WTC11 (cell line): ENCODE measurements around the gene CSE1L. TPM values are rescaled to one million over a fixed set of nuclear protein-coding genes. Genes with fewer than 3 reads are reported as not detected.
A peak's percentile ranks its signal among the peaks of the same experiment; 100 is the strongest.

Experiments used
- ATAC-seq: fragments of 200-7000 bp; cut with Tn5 transposase; 2 replicates; pipeline ENCODE4 v1.10.0; 2021; ENCODE audit warnings: mild to moderate bottlenecking, moderate library complexity
- CTCF ChIA-PET: fragments of 300-600 bp; sonication (Branson Sonifier 250); formaldehyde crosslinking; loops from one replicate; lab custom pipeline; 2021; ENCODE audit warnings: antibody characterized with exemption; lab: Charles Lee
- POLR2A ChIA-PET: fragments of 350-600 bp; sonication (Branson Sonifier 250); formaldehyde crosslinking; loops from one replicate; lab custom pipeline; 2021; ENCODE audit warnings: antibody characterized with exemption; lab: Charles Lee
- DNase-seq: peaks from one replicate; pipeline ENCODE4 v3.0.0; 2021; ENCODE audit warnings: low spot score
- H3K27ac Mint-ChIP-seq: 2 replicates; pipeline ENCODE4 v1.8.0; 2021; ENCODE audit warnings: mixed read lengths
- H3K27me3 Mint-ChIP-seq: 2 replicates; pipeline ENCODE4 v1.8.0; 2021; ENCODE audit warnings: low read depth, mild to moderate bottlenecking, moderate library complexity, mixed read lengths
- H3K36me3 Mint-ChIP-seq: 2 replicates; pipeline ENCODE4 v1.8.0; 2021; ENCODE audit warnings: mixed read lengths
- H3K4me1 Mint-ChIP-seq: 2 replicates; pipeline ENCODE4 v1.8.0; 2022; ENCODE audit warnings: mixed read lengths
- H3K4me3 Mint-ChIP-seq: 2 replicates; pipeline ENCODE4 v1.8.0; 2021; ENCODE audit warnings: mild to moderate bottlenecking, moderate library complexity, mixed read lengths
- H3K9me3 Mint-ChIP-seq: 2 replicates; pipeline ENCODE4 v1.8.0; 2021; ENCODE audit warnings: mixed read lengths
- ARID4B ChIP-seq: sonication (generic); formaldehyde crosslinking; IDR thresholded peaks from 2 replicates; pipeline ENCODE4 v1.8.0; 2023; ENCODE audit warnings: missing genetic modification reagents, mild to moderate bottlenecking, borderline replicate concordance
- CREM ChIP-seq: sonication (generic); formaldehyde crosslinking; IDR thresholded peaks from 2 replicates; pipeline ENCODE4 v1.8.1; 2022; ENCODE audit warnings: mild to moderate bottlenecking, missing genetic modification reagents, moderate library complexity
- CTCF ChIP-seq: fragments of 200-600 bp; IDR thresholded peaks from 2 replicates; pipeline ENCODE4 v1.8.0; 2022; ENCODE audit warnings: antibody characterized with exemption
- IRF1 ChIP-seq: sonication (generic); formaldehyde crosslinking; IDR thresholded peaks from 2 replicates; pipeline ENCODE4 v1.8.0; 2023; ENCODE audit warnings: missing genetic modification reagents
- MAX ChIP-seq: sonication (generic); formaldehyde crosslinking; IDR thresholded peaks from 2 replicates; pipeline ENCODE4 v1.8.0; 2022; ENCODE audit warnings: mild to moderate bottlenecking, missing genetic modification reagents
- NFATC4 ChIP-seq: fragments of 250-450 bp; sonication (Bioruptor Pico); IDR thresholded peaks from 2 replicates; pipeline ENCODE4 v1.9.0; 2021; ENCODE audit warnings: mild to moderate bottlenecking
- NFYB ChIP-seq: sonication (generic); formaldehyde crosslinking; conservative IDR thresholded peaks from 2 replicates; pipeline ENCODE4 v1.8.0; 2022; ENCODE audit warnings: low read depth, missing genetic modification reagents
- PREB ChIP-seq: sonication (generic); formaldehyde crosslinking; IDR thresholded peaks from 2 replicates; pipeline ENCODE4 v1.8.1; 2022; ENCODE audit warnings: mild to moderate bottlenecking, missing genetic modification reagents, moderate library complexity, borderline replicate concordance
- PRRX2 ChIP-seq: fragments of 250-450 bp; sonication (Bioruptor Pico); IDR thresholded peaks from 2 replicates; pipeline ENCODE4 v1.8.0; 2021; ENCODE audit warnings: mild to moderate bottlenecking
- TCF7 ChIP-seq: sonication (generic); formaldehyde crosslinking; IDR thresholded peaks from 2 replicates; pipeline ENCODE4 v1.8.0; 2022; ENCODE audit warnings: mild to moderate bottlenecking, low read depth, missing genetic modification reagents, moderate library complexity
- TEAD4 ChIP-seq: sonication (generic); formaldehyde crosslinking; IDR thresholded peaks from 2 replicates; pipeline ENCODE4 v1.8.0; 2022; ENCODE audit warnings: mild to moderate bottlenecking, missing genetic modification reagents
- ZNF138 ChIP-seq: sonication (generic); formaldehyde crosslinking; conservative IDR thresholded peaks from 2 replicates; pipeline ENCODE4 v1.8.1; 2022; ENCODE audit warnings: mild to moderate bottlenecking, moderate library complexity, missing genetic modification reagents
- ZNF263 ChIP-seq: sonication (generic); formaldehyde crosslinking; IDR thresholded peaks from 2 replicates; pipeline ENCODE4 v1.8.1; 2022; ENCODE audit warnings: low read depth, mild to moderate bottlenecking, moderate library complexity, missing genetic modification reagents
- total RNA-seq: library from RNA; stranded (reverse); gene quantifications from 3 replicates; pipeline ENCODE4 v1.2.3, GENCODE V29; 2021
- TF ChIP-seq, protein P1 (sequence below): sonication (generic); formaldehyde crosslinking; IDR thresholded peaks from 2 replicates; pipeline ENCODE4 v1.8.1; 2023; ENCODE audit warnings: mild to moderate bottlenecking, moderate library complexity, missing genetic modification reagents
- TF ChIP-seq, protein P2 (sequence below): sonication (generic); formaldehyde crosslinking; IDR thresholded peaks from 2 replicates; pipeline ENCODE4 v1.8.1; 2022; ENCODE audit warnings: missing genetic modification reagents, borderline replicate concordance

Gene CSE1L
- total RNA-seq, 1 experiment from 2014 or later = 192 TPM

DNA sequence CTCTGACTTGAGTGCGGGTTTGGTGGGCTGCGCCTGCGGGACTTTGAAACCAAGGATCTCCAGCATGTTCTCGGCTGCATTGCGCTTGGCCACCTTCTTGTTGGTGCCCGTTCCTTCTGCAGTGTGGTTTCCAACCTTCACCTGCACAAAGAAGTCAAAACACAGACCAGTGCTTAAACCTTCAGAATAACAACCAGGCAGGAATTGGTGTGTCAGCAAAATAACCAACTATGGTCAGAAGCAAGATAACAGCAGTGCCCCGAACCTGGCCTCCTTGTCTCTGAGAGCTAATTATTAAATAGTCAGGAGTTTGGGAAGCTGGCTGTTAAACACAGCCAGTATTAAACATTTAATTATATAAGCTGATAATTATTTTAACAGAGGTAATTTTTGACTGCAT, 73.9 kb downstream of the CSE1L start (continued):
- TF ChIP-seq PRRX2 (CRISPR knock-in tag) (no peak), IRF1 (no peak), TEAD4 (no peak)
- TF ChIP-seq, protein P1, sequence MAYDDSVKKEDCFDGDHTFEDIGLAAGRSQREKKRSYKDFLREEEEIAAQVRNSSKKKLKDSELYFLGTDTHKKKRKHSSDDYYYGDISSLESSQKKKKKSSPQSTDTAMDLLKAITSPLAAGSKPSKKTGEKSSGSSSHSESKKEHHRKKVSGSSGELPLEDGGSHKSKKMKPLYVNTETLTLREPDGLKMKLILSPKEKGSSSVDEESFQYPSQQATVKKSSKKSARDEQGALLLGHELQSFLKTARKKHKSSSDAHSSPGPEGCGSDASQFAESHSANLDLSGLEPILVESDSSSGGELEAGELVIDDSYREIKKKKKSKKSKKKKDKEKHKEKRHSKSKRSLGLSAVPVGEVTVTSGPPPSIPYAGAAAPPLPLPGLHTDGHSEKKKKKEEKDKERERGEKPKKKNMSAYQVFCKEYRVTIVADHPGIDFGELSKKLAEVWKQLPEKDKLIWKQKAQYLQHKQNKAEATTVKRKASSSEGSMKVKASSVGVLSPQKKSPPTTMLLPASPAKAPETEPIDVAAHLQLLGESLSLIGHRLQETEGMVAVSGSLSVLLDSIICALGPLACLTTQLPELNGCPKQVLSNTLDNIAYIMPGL (CRISPR knock-in tag) = no peak
- TF ChIP-seq, all 79 proteins: peak for 0

- no peak overlapping the region for H3K4me3 Mint-ChIP-seq
- H3K9me3 Mint-ChIP-seq = no peaks in the 10 kb centered on the region
- H3K27me3 Mint-ChIP-seq = no peaks in the 10 kb centered on the region
- ATAC-seq = no peak
- no peaks in the 10 kb centered on the region for H3K4me1 Mint-ChIP-seq
- TF ChIP-seq, protein P2, sequence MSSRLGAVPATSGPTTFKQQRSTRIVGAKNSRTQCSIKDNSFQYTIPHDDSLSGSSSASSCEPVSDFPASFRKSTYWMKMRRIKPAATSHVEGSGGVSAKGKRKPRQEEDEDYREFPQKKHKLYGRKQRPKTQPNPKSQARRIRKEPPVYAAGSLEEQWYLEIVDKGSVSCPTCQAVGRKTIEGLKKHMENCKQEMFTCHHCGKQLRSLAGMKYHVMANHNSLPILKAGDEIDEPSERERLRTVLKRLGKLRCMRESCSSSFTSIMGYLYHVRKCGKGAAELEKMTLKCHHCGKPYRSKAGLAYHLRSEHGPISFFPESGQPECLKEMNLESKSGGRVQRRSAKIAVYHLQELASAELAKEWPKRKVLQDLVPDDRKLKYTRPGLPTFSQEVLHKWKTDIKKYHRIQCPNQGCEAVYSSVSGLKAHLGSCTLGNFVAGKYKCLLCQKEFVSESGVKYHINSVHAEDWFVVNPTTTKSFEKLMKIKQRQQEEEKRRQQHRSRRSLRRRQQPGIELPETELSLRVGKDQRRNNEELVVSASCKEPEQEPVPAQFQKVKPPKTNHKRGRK (CRISPR knock-in tag) = no peak
- ChIA-PET POLR2A (no interaction called here), CTCF (interaction anchor here (0.8 to 1.0 kb wide), 2 partner anchors 84 to 94 kb away, joined by 3 to 5 read pairs; no protein-coding TSS in a partner anchor)
- no peak for DNase-seq
- H3K36me3 Mint-ChIP-seq = peaks cover 66% of the 10 kb centered on the region
- no peak overlapping the region for H3K27ac Mint-ChIP-seq
Observed at GRCh38 chr20:49122920-49123319, 76.8 kb downstream of the CSE1L start.

DNA sequence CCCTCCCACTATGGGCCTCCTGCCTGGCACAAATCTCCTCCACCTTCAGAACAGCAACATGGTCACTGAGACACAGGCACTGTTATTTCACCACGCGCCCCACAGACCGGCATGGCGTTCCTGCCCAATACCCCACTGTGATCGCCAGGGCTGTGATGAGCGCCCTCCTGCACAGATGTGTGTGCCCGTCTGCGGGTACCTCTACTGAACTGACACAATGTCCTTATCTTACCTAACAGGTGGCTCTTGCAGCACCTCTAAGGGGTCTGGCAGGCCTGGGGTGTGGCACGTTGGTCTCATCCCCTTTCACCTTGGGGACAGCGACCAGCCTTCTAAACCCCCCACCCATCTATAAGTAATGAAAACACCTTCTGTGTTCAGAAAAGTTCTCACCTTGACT, 77.9 kb downstream of the CSE1L start:
- ATAC-seq = no peak
- no peak overlapping the region for H3K27ac Mint-ChIP-seq

DNA sequence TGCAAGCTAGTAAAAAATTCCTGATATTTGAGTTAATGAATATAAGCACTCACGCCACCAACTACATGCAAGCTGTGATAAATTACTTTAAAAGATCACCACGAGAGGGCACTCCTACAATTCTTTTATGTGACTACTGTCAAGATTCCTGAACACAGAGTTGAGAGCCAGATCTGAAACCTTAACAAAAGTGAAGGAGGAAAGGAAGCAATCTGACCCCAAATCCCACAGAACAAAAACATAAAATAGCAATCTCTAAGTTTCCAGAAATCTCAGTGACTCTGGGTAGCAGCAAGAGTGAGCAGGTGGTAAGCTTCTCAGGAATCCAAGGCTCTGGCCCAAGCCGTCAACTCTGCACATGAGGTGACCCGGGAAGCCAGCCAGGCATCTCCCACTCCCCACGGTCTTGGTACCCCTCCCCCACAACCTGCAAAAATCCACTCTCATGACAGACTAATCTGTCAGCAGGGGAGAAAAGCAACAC, 86.9 kb downstream of the CSE1L start:
- ChIA-PET CTCF (interaction anchor here (0.5 to 2.7 kb wide), 22 partner anchors 12 to 187 kb away, joined by 3 to 50 read pairs (median 4); partner anchors contain the start of gene DDX27), POLR2A (interaction anchor here (0.6 kb wide), 1 partner anchor 86 kb away, joined by 3 read pairs; the partner anchor contains the start of gene DDX27)
- Mint-ChIP-seq H3K27ac (peak overlapping the region; percentile 67; the same call in 1 of the 2 replicates), H3K4me3 (no peak overlapping the region), H3K27me3 (no peaks in the 10 kb centered on the region), H3K4me1 (peaks cover 5% of the 10 kb centered on the region), H3K9me3 (no peaks in the 10 kb centered on the region), H3K36me3 (peaks cover 30% of the 10 kb centered on the region)
- TF ChIP-seq ARID4B (no peak), PREB (CRISPR knock-in tag) (no peak), CTCF (0 out of 2 replicates have a peak, but pooled peaks have one; percentile 33)
- DNase-seq (no peak), ATAC-seq (peak; percentile 59)

More for the DNA sequence above, 77.9 kb downstream of the CSE1L start:
- ChIA-PET POLR2A (no interaction called here), CTCF (no interaction called here)
- no peaks in the 10 kb centered on the region for H3K4me1 Mint-ChIP-seq
- DNase-seq = no peak
- H3K27me3 Mint-ChIP-seq = no peaks in the 10 kb centered on the region
- H3K4me3 Mint-ChIP-seq = no peak overlapping the region
- H3K9me3 Mint-ChIP-seq = no peaks in the 10 kb centered on the region
- H3K36me3 Mint-ChIP-seq = peaks cover 56% of the 10 kb centered on the region
- TF ChIP-seq ZNF263 = no peak
- no peak for TF ChIP-seq NFATC4 (CRISPR knock-in tag)
- TF ChIP-seq TCF7 = no peak
- TF ChIP-seq CREM = no peak
- TF ChIP-seq NFYB (CRISPR knock-in tag) = no peak
- no peak for TF ChIP-seq MAX
- no peak for TF ChIP-seq ZNF138 (CRISPR knock-in tag)
- TF ChIP-seq, protein P1 (CRISPR knock-in tag) = no peak
- TF ChIP-seq, all 79 proteins: peak for 0
